Head of caudate nucleus (tissue), 42 donors: Measurements from ENCODE around the gene MRPL57.
A peak's percentile ranks its signal among the peaks of the same experiment; 100 is the strongest.
"Not testable (repeated sequence)": the region's sequence is repeated elsewhere in the genome, so short reads cannot be mapped to it uniquely, and the experiment has no call there.

ENCODE experiments used
- DNase-seq, 42 donors: peaks; one replicate each; pipeline versions ENCODE4 v3.0.0 to v3.0.0-alpha.2; 2020 to 2021; ENCODE audit warnings: mixed read lengths in 7 of 42
- intact Hi-C: fragments of 100-400 bp; cut with DNase I; formaldehyde crosslinking; loops from one replicate; pipeline ENCODE4 v1.15.0; 2022

Gene MRPL57

GRCh38 chr13:21176215-21176981, at the start of gene MRPL57, which contains the start of gene SKA3:
TSS of gene MRPL57 (plus strand) at chr13:21176658. CDS start at chr13:21176917, 259 bp downstream.
TSS of gene SKA3 (minus strand) at chr13:21176552. CDS start at chr13:21176477, 75 bp downstream.
- intact Hi-C loops, result no loop called here
- DNase-seq, result peak; percentile 82 to 96 (median 91)

- intact Hi-C loops, result loop anchor here (10.0 kb wide), 1 partner anchor 185 kb away; no protein-coding TSS in a partner anchor
- no peak for DNase-seq
These were observed 46.3 kb upstream of the MRPL57 start for GRCh38 chr13:21130116-21130515.

- no peak for DNase-seq
- intact Hi-C loops, result loop anchor here (10.0 kb wide), 1 partner anchor 188 kb away; no protein-coding TSS in a partner anchor
These were observed 43.4 kb upstream of the MRPL57 start for GRCh38 chr13:21133077-21133476.

GRCh38 chr13:21134475-21134874, 42.0 kb upstream of the MRPL57 start:
- DNase-seq, result no peak
- intact Hi-C loops, result loop anchor here (10.0 kb wide), 1 partner anchor 190 kb away; no protein-coding TSS in a partner anchor

GRCh38 chr13:21135833-21136232, 40.6 kb upstream of the MRPL57 start:
- intact Hi-C loops, result loop anchor here (10.0 kb wide), 1 partner anchor 191 kb away; no protein-coding TSS in a partner anchor
- not testable (repeated sequence) for DNase-seq

GRCh38 chr13:21137696-21138095, 38.8 kb upstream of the MRPL57 start:
- intact Hi-C loops, result loop anchor here (10.0 kb wide), 1 partner anchor 193 kb away; no protein-coding TSS in a partner anchor

DNA sequence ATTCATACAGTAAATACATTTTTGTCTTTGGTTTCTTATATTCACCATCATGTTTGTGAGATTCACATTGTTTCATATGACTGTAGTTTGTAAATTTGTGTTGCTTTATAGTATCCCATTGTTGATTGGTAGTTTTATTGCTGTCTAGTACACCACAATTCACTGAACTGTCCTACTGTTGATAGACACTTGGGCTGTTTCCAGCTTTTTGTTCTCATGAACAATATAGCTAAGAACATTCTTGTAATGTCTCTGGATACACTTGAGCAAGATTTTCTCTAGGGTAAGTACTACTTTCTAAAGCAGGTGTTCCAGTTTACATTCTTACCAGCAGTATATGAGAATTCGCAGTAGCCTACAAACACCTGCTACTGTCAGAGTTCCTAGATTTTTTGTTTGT, 37.9 kb upstream of the MRPL57 start:
- no peak for DNase-seq
- intact Hi-C loops, result loop anchor here (10.0 kb wide), 1 partner anchor 194 kb away; no protein-coding TSS in a partner anchor

More at GRCh38 chr13:21137696-21138095, 38.8 kb upstream of the MRPL57 start:
- DNase-seq, result no peak

GRCh38 chr13:21139374-21139773, 37.1 kb upstream of the MRPL57 start:
- intact Hi-C loops, result loop anchor here (10.0 kb wide), 1 partner anchor 195 kb away; no protein-coding TSS in a partner anchor
- no peak for DNase-seq

DNA sequence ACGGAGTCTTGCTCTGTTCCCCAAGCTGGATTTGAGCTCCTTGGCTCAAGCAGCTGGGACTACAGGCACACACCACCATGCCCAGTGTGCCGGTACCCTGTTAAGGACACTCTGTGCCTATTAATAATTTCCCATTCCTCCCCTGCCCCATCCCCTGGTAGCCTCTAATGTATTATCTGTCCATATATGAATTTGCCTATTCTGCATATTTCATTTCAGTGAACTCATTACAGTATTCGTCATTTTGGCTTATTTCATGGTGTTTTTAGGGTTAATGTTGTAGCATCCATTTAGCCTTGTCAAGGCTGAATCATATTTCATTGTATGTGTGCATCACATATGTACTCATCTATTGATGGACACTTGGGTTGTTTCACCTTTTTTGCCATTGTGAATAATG, 33.7 kb upstream of the MRPL57 start:
- DNase-seq, result no peak
- intact Hi-C loops, result no loop called here

DNA sequence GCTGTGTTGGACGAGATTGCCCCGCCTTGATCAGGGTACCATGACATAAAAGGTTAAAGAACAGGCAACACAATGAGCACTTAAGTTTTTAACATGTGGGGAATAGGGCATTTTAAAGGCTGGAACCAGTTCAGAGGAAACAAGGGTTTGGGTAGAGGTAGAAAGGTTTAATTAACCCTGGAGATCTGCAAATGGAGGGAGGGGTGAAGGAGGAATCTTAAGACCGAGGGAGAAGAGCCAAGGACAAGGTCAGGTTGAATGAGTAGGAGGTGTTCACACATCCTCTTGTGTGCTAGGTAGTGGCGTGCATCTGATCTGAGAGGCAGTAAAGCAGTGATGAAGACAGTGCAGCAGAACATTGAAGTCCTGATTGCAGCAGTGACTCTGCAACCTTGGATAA, 28.6 kb upstream of the MRPL57 start:
- intact Hi-C loops, result no loop called here
- DNase-seq, result no peak

DNA sequence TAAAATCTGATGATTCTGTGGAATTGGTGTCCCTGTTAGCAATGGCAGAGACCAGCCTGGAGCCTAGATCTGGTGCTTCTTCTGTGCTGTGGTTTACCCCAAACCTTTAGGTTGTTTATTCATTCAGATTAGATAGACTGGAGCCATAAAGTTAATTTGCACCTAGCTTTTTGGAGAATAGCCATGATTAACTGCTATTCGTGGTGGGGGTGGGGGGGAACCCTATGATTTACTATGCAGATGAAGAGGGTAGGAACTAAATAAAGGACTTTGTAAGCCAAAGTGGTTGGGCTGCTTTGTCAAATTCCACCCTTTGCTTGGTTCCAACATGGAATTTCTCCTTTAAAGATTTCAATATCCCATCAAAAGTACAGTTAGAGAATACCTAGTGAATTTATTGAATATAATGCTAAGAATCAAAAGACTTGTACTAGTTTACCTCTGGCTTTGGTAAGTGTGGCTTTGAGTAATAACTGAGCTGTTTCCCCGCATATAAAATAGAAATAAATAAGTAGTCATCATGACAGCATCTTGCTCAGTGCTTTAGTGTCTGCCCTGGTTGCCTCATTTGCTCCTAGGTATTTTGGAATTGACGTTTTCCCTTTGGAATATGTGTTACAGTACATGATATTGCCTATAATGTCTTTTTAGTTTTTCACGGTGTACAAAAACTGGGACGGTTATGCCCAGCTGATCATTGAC, 27.8 kb upstream of the MRPL57 start:
- no peak for DNase-seq
- intact Hi-C loops, result no loop called here

- intact Hi-C loops, result no loop called here
- DNase-seq, result peak in 1 of 42 donors; percentile 22
These were observed 26.9 kb upstream of the MRPL57 start for GRCh38 chr13:21149568-21149967.

- intact Hi-C loops, result no loop called here
- DNase-seq, result no peak
These were observed 26.4 kb upstream of the MRPL57 start for GRCh38 chr13:21150013-21150412.

DNA sequence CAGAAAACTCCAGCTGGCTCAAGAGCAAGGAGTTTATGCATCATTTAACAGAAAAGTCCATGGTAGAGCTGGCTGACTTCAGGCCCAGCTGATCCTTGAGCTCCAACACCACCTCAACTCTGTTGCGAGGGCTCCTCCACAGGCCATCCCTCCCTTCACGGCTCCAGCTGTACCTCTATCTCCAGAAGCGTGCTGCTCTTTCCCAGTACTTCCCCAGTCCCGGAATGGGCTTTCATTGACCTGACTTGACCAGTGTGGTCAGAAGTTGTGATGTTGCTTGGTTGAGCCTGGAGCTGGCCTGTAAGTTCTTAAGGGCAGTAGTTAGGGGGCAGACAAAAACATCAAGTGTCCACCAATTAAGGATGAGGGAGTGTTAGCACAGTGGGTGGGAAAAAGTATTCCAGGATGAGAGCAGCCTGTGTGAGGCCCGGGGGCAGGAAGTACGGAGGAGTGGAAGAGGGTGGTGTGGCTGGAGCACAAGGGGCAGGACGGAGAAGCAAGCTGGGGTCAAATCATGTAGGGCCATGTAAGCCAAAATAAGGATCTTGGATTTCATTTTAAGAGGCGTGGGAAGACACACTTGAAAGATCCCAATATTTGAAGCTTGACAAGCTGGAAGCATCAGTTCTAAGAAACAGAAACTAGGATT, 24.1 kb upstream of the MRPL57 start:
- intact Hi-C loops, result no loop called here
- DNase-seq, result no peak

DNA sequence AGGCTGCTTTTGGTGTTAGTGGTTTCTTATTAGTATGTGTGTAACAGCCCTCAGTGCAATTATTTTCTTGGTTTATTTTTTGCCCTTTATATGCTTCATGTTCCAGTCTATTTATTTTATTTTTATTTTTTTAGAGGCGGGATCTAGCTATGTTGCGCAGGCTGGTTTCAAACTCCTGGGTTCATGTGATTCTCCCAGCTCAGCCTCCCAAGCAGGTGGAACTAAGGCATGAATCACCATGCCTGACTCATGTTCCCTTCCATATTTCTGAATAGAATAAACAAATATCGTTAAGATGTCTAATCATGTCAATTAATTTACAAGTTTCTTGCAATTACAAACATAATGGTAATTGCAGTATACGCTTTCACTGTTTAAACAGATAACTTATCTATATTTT, 11.8 kb upstream of the MRPL57 start:
- DNase-seq, result no peak
- intact Hi-C loops, result no loop called here

- DNase-seq, intact Hi-C loops: not testable (repeated sequence)
These were observed 10.9 kb upstream of the MRPL57 start for GRCh38 chr13:21165606-21166005.

DNA sequence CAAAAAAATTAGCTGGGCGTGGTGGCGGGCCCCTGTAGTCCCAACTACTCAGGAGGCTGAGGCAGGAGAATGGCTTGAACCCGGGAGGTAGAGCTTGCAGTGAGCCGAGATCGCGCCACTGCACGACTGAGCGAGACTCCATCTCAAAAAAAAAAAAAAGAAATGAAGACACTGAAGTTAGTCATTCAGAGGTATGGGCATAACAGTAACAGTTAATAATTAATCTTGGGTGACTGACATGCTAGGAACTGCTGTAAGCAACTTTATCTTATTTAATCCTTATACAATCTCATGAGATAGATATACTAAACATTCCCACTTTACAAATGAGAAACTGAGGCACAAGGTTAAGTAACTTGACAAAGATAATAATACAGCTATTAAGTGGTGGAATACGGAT, 5.0 kb upstream of the MRPL57 start:
- DNase-seq, result no peak
- intact Hi-C loops, result no loop called here

DNA sequence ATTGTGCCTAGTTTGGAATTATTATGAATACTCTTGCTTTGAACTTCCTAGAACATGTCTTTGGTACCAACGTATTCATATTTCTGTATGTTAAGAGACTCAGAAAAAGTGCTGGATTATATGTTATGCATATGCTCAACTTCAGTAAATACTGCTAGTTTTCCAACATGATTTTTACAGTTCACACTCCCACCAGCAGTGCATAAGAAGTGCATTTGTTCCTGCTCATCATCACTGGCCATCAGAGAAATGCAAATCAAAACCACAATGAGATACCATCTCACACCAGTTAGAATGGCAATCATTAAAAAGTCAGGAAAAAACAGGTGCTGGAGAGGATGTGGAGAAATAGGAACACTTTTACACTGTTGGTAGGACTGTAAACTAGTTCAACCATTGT, 2.7 kb upstream of the MRPL57 start:
- intact Hi-C loops, DNase-seq: not testable (repeated sequence)

DNA sequence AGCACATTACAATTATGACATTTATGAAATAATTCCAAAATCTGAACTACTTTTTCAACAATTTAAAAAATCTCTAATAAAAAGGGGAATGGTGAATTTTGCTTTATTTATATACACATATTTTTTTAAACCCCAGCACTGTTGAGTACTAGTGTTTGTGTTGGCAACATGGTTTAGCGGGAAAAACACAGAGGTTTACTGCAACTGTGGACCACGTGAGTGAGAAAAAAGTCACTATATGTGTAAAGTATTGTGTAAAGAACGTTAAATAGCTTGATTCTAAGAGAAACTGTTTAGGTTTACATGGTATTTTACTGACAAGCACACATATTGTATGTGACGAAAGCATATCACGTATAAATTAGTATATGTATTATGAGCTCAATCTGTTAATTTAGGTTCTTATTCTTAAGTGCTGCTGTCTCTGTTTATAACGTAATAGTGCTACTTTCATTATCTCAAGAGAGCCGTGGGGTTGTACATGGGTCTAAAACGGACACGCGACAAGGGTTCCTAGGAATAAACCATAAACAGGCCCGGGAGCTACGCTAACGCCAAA, 723 bp upstream of the MRPL57 start:
- no peak for DNase-seq
- intact Hi-C loops, result no loop called here
